SK-N-SH (cell line): ENCODE data around the gene AIP.

Experiments
- CTCF ChIP-seq: fragments of 200-600 bp; sonication (generic); IDR thresholded peaks from 2 replicates; pipeline ENCODE4 v1.6.1; 2017; ENCODE audit warnings: antibody characterized with exemption, mild to moderate bottlenecking, moderate library complexity
- EP300 ChIP-seq, 2 experiments: IDR thresholded peaks; 2 replicates each; pipeline versions ENCODE4 v1.4.0 to v1.6.1; 2012; ENCODE audit warnings: borderline replicate concordance in 1 of 2, low read depth in 1 of 2, low read length in 1 of 2
- EZH2phosphoT487 ChIP-seq: fragments of 200-600 bp; sonication (generic); IDR thresholded peaks from 2 replicates; pipeline ENCODE4 v1.6.1; 2017; ENCODE audit warnings: low read depth, mixed run types, mild to moderate bottlenecking, antibody characterized with exemption, moderate library complexity, borderline replicate concordance
- FOXJ3 ChIP-seq: sonication (generic); formaldehyde crosslinking; IDR thresholded peaks from 2 replicates; pipeline ENCODE4 v1.5.1; 2020; ENCODE audit warnings: mild to moderate bottlenecking, missing genetic modification reagents
- GABPA ChIP-seq: IDR thresholded peaks from 2 replicates; pipeline ENCODE4 v1.4.0; 2012; ENCODE audit warnings: low read depth, mild to moderate bottlenecking
- GATA2 ChIP-seq: sonication (generic); formaldehyde crosslinking; IDR thresholded peaks from 2 replicates; pipeline ENCODE4 v1.5.0; 2020; ENCODE audit warnings: mild to moderate bottlenecking, missing genetic modification reagents
- POLR2AphosphoS5 ChIP-seq: IDR thresholded peaks from 2 replicates; pipeline ENCODE4 v1.6.1; 2012; ENCODE audit warnings: low read depth, low read length
- RCOR1 ChIP-seq: fragments of 150-350 bp; IDR thresholded peaks from 2 replicates; pipeline ENCODE4 v1.6.1; 2017; ENCODE audit warnings: antibody characterized with exemption, low read length
- REST ChIP-seq: IDR thresholded peaks from 2 replicates; pipeline ENCODE4 v1.6.1; 2012; ENCODE audit warnings: mild to moderate bottlenecking, low read depth, low read length, moderate library complexity
- RFX5 ChIP-seq: IDR thresholded peaks from 2 replicates; pipeline ENCODE4 v1.6.1; 2012; ENCODE audit warnings: mild to moderate bottlenecking, improper control_type of control experiment, low read length
- SIN3A ChIP-seq: IDR thresholded peaks from 2 replicates; pipeline ENCODE4 v1.6.1; 2012; ENCODE audit warnings: low read depth, mild to moderate bottlenecking, low read length, moderate library complexity, borderline replicate concordance
- TCF12 ChIP-seq: IDR thresholded peaks from 2 replicates; pipeline ENCODE4 v1.4.0; 2012
- USF1 ChIP-seq: IDR thresholded peaks from 2 replicates; pipeline ENCODE4 v1.4.0; 2012; ENCODE audit warnings: low read depth, borderline replicate concordance
- YY1 ChIP-seq: IDR thresholded peaks from 2 replicates; pipeline ENCODE4 v1.4.0; 2012; ENCODE audit warnings: low read depth, mild to moderate bottlenecking

- no peak for TF ChIP-seq GABPA
- TF ChIP-seq EZH2phosphoT487 = no peak
- no peak for TF ChIP-seq CTCF
- no peak for TF ChIP-seq FOXJ3
- no peak for TF ChIP-seq REST
- no peak for TF ChIP-seq RFX5
- no peak for TF ChIP-seq POLR2AphosphoS5
- no peak for TF ChIP-seq TCF12
- no peak for TF ChIP-seq SIN3A
- no peak for TF ChIP-seq USF1
- no peak for TF ChIP-seq GATA2 (CRISPR knock-in tag)
- TF ChIP-seq EP300 (IDR thresholded peaks at IDR 0.05; ENCODE audit: borderline replicate concordance in 1 of 2, low read depth in 1 of 2, low read length in 1 of 2) = no peak
- TF ChIP-seq YY1 = no peak
- no peak for TF ChIP-seq RCOR1
Observed at GRCh38 chr11:67453816-67454732, 28.8 kb upstream of the AIP start.
